ENCODE results near the gene OSMR. TPM values are rescaled to one million over a fixed set of nuclear protein-coding genes. Genes with fewer than 3 reads are reported as not detected.

OSMR gene
- total RNA-seq, 1 experiment from 2014 or later: 28.1 TPM

Other genes starting within 250 kb of the OSMR start
- gene RICTOR, start 228.4 kb downstream of the OSMR start, total RNA-seq (2014; rRNA removed): 11.7 and 17.3 TPM in 2 replicates

Measured in LHCN-M2 (cell line).